ENCODE data around the gene CD244.

The CD244 gene

GRCh38 chr1:160846281-160846680 lies 16.4 kb downstream of the CD244 start:
- no peak for DNase-seq (ENCODE audit: low read depth)

- DNase-seq (ENCODE audit: low read depth), result no peak
Measured at GRCh38 chr1:160844447-160845232, 18.0 kb downstream of the CD244 start.

DNA sequence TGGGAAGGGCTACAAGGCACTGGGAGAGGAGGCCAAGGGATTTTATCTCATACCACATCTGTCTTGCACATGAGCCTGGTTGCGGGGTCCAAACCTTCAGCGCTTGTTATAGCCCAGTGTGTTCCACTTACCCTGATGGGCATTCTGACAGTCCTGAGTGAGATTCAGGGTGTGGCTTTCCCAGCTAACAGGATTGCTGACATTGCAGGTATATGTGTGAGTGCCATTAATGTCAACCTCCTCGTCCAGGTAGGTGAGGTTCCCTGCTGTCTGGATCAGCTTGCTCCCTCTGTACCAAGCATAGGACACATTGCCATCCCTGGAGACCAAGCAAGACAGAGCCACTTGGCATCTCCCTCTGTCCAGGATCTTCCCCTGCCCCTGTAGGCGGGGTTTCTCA lies 21.6 kb downstream of the CD244 start:
- no peak for DNase-seq (ENCODE audit: low read depth)

DNA sequence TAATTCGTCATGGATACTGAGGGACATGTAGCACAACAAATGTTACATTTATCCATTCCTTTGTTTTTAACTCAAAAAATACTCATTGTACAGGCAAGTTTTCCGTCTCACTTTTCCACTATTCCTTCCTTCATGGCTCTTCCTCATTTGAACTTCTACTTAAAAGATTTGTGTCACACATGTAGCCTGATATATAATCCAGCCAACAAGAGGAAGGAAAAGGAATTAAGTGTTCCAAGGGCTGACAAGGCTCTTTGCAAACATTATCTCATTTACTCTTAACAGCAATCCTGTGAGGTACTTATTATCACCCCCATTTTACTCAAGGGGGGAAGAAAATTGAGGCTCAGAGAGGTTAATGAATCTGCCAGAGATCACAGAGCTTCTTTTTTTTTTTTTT lies 22.9 kb downstream of the CD244 start:
- DNase-seq (ENCODE audit: low read depth), result no peak

DNA sequence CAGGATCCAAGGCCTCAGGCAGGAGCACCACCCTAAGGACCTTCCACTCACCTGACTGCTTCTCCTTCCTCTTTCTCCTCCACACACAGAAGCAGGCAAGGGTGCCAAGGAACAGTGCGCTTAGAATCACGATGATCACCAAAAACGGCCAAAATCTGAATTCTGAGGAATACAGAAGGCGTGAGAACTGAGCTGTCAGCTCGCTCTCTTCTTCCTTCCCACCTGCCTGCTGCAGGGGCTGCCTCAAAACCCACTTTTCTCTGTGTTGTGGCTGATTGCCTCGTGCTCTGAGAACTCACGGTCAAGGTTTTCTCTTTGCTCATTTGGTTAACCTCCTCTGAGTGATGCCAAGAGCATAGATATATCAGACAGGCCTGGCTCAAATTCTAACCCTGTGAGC lies 23.8 kb downstream of the CD244 start:
- no peak for DNase-seq (ENCODE audit: low read depth)

DNA sequence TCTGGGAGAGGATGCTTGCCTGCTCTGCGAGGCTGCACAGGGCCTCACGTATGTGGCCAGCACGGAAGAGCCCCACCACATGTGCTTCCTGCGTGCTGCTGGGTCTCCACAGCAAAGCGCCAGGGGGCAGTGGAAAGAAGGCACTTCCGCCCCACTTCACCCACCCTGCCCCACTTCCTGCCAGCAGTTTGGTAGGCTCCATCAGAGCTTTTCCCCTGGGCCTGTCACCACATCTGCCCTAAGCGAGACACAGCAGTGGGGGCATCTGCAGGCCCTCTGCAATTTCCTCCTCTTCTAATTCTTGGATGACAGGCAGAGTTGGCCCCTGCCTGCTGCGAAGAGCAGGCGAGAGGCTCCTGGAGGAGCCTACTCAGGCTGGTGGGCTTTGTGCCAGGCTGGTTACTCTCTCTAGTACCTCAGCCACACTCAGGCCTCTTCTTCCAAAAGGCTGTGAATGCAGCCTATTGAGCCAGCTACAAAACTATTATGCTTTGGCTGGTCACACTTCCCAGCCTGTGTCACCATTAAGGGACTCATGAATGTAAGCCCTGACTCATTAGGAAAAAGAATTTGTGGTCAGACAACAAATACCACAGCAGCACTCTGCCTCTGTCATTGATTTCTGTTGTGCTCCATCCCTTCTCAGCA lies 25.0 kb downstream of the CD244 start:
- DNase-seq (ENCODE audit: low read depth), result no peak

DNA sequence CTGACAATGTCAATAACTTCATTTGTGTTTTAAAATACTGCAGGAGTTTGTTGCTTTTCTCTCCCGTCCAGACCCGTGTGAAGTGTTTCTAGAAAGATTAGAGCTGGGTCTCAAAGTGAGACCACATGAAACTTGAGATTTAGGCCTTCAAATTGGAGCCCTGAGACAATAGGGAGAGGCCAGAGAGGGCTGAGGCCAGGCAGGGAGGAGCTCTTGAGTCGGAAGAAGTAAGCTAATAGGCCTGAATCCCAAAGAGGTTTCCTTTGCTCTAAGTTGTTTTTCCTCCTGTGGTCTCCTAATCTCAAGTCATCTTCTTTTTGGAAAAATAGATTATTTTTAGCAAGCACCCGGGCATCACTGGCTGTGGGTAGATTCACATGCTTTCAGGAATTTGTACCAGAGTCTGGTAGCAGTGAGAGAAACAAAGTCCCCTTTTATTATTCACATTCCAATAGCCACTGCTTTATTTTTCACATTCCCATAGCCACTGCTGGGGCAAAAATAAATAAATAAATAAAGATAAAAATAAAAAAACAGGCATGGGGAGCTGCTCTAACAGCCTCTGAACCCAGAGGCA lies 25.6 kb downstream of the CD244 start:
- DNase-seq (ENCODE audit: low read depth), result no peak

GRCh38 chr1:160836561-160836960 lies 26.1 kb downstream of the CD244 start:
- no peak for DNase-seq (ENCODE audit: low read depth)

GRCh38 chr1:160835751-160836150 lies 26.9 kb downstream of the CD244 start:
- no peak for DNase-seq (ENCODE audit: low read depth)

- DNase-seq (ENCODE audit: low read depth), result no peak
Measured at GRCh38 chr1:160834945-160835565, 27.6 kb downstream of the CD244 start.

GRCh38 chr1:160830321-160831153 lies 32.1 kb downstream of the CD244 start:
- no peak for DNase-seq (ENCODE audit: low read depth)

DNA sequence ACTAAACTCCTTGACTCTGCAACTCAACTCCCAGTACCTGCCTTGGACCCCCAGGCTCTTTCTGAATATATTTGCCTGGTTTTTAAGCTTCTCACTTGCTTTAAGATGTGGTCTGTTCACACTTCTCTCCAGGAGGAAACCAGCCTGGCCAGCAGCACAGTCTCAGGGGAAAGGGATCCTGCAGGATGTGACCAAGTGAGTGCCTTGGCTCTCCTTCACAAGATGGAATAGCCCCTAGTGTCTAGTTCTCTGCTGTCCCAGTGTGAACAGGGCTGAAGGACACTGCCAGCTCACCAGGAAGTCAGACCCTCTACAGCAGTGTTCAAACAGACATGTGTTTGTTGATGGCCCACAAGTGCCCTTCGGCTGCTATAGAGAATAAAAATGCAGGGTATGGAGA lies 32.9 kb downstream of the CD244 start:
- DNase-seq (ENCODE audit: low read depth), result no peak

DNA sequence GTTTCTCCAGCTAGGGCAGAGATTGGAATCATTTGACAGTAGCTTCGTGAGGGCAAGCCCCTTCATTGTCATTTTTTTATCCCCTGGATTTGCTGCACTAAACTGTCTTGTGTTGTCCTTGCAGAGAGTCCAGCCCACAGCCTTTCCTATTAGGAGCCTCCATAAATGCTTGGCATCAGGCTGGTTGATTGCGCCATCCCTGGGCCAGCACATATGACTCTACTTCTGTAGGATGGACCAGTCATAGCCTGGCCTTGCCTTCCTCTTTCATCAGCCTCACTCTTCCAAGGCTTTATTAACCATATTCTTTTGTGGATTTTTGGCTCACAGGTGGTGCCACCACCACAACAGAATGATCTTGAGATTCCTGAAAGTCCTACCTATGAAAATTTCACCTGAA lies 35.3 kb downstream of the CD244 start:
- DNase-seq (ENCODE audit: low read depth), result no peak

DNA sequence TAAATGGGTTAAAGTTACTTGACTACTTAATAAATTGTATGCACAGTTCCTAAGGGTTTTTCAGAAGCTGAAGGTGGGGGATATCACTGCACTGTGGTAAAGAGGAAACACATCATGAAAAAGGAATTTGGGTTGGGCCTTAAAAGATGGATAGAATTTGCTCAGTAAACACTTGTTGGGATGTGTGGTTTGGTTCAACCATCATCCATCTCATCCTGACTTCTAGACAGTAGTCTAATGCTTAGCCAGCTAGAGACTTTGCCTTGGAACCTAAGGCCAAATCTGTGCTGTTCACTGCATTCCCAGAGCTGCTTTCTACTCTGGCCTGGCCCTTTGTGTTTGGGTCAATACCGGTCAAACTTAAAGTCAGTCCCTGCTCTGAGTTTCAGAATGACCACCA lies 36.1 kb downstream of the CD244 start:
- peak; percentile 9 for DNase-seq (ENCODE audit: low read depth)

DNA sequence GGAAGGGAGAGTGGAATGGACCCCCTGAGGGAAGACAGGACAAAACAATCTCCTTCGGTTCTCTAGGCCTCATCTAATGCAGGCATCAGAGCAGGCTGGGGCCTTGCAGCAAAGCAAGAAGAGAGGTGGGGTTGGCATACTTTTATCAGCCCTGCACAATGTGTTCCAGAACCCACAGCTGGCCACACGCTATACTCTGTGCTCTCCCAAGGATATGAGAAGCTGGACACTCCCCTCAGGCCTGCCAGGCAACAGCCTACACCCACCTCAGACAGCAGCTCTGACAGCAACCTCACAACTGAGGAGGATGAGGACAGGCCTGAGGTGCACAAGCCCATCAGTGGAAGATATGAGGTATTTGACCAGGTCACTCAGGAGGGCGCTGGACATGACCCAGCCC lies 39.4 kb downstream of the CD244 start:
- DNase-seq (ENCODE audit: low read depth), result no peak

GRCh38 chr1:160821627-160822026 lies 41.1 kb downstream of the CD244 start:
- DNase-seq (ENCODE audit: low read depth), result no peak

DNA sequence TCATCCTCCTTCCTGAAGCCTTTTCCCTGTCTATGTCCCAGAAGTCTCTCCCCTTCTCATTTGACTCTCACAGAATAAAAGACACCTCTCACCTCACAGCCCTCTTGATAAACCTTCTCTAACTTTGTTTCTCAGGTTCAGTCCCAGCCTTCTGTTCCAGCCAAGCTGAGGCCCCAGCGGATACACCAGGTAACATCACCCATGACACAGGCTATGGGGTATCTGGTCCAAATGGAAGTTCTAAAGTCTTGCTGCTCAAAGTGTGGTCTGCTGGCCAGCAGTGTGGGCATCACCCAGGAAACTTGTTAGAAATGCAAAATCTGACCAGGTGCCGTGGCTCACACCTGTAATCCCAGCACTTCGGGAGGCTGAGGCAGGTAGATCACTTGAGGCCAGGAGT lies 43.5 kb downstream of the CD244 start:
- no peak for DNase-seq (ENCODE audit: low read depth)

GRCh38 chr1:160818207-160818937 lies 44.3 kb downstream of the CD244 start:
- no peak for DNase-seq (ENCODE audit: low read depth)

- no peak for DNase-seq (ENCODE audit: low read depth)
Measured at GRCh38 chr1:160814856-160815255, 47.8 kb downstream of the CD244 start.

DNA sequence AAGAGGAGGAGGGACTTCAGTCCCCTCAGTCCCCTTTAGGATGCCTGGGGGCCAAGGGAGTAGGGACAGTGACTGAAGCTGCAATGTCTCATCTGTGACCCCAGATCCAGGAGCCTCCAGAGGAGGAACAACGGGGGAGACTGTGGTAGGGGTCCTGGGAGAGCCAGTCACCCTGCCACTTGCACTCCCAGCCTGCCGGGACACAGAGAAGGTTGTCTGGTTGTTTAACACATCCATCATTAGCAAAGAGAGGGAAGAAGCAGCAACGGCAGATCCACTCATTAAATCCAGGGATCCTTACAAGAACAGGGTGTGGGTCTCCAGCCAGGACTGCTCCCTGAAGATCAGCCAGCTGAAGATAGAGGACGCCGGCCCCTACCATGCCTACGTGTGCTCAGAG lies 48.4 kb downstream of the CD244 start:
- DNase-seq (ENCODE audit: low read depth), result no peak

GRCh38 chr1:160813215-160813614 lies 49.5 kb downstream of the CD244 start:
- no peak for DNase-seq (ENCODE audit: low read depth)

All from HS-5 (cell line).